ENCODE results near the gene PRRT1B. TPM values are rescaled to one million over a fixed set of nuclear protein-coding genes. Genes with fewer than 3 reads are reported as not detected.

The PRRT1B gene
- total and polyA plus RNA-seq, 2 experiments from 2014 or later, result 0.24 TPM; not detected in 1

DNA sequence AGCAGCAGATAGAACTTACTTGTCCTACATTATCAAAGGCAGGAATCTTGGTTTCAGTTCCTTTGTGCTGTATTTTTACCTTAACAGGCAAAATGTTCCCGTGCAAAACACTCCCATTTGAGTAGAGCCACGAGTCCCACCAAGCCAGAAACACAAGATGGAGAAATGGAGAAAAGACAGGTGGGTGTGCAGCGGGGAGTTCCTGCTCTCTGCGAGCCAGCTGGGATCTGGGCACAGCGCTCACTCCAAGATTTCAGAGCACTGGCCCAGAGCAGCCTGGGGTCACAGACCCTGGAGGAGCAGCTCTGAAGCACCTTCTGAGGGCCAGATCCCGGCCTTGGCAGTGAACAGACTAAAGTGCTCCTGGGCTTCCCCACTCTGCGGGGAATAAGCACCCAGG is 17.1 kb upstream of the PRRT1B start:
- Histone ChIP-seq H2AFZ (no peak overlapping the region), H3K27me3 (ENCODE audit: insufficient read depth) (no peaks in the 10 kb centered on the region), H3F3A (replicated peaks; ENCODE audit: low read depth) (0 out of 2 replicates have a peak, but pooled peaks cover 7% of the 10 kb centered on the region), H4K20me1 (replicated peaks; ENCODE audit: insufficient read depth) (no peaks in the 10 kb centered on the region; the same call in 1 of the 2 replicates), H3K4me1 (ENCODE audit: insufficient read depth) (0 out of 2 replicates have a peak, but pooled peaks cover 4% of the 10 kb centered on the region), H3K4me2 (no peak overlapping the region), H3K36me3 (ENCODE audit: insufficient read depth) (peaks cover 10% of the 10 kb centered on the region; the same call in 1 of the 2 replicates), H3K4me3 (no peak overlapping the region), H3K9me2 (ENCODE audit: insufficient read depth) (no peaks in the 10 kb centered on the region), H3K79me2 (replicated peaks; ENCODE audit: insufficient read depth) (peaks cover 6% of the 10 kb centered on the region; the same call in 1 of the 2 replicates), H3K27ac (ENCODE audit: low read depth) (no peak overlapping the region)
- no peak for ATAC-seq
- peaks cover 9% of the 10 kb centered on the region for H3K27me3 Mint-ChIP-seq (ENCODE audit: insufficient read depth, low read depth, poor library complexity)
- no peak overlapping the region for H3K27ac Mint-ChIP-seq
- no peak overlapping the region; the same call in 2 of the 3 replicates for H3K4me3 Mint-ChIP-seq
- H3K9me3 Mint-ChIP-seq, result no peaks in the 10 kb centered on the region
- no peak for DNase-seq (ENCODE audit: low spot score)
- peaks cover 64% of the 10 kb centered on the region for H3K36me3 Mint-ChIP-seq (ENCODE audit: low read depth)
- peaks cover 6% of the 10 kb centered on the region; the same call in 2 of the 3 replicates for H3K4me1 Mint-ChIP-seq
- TF ChIP-seq EZH2phosphoT487 (IDR thresholded peaks at IDR 0.05; ENCODE audit: unreplicated experiment) (no peak), JUNB (IDR thresholded peaks at IDR 0.05; ENCODE audit: unreplicated experiment) (no peak), REST (IDR thresholded peaks at IDR 0.05; ENCODE audit: unreplicated experiment) (no peak), CREB1 (CRISPR knock-in tag; IDR thresholded peaks at IDR 0.05; ENCODE audit: low read depth) (no peak), CTCF (conservative IDR thresholded peaks at IDR 0.05; ENCODE audit: low read depth in 2 of 2) (no peak), ZNF114 (CRISPR knock-in tag; IDR thresholded peaks at IDR 0.05) (no peak), ZNF462 (CRISPR knock-in tag; IDR thresholded peaks at IDR 0.05) (no peak), STAT1 (IDR thresholded peaks at IDR 0.05; ENCODE audit: unreplicated experiment) (no peak), NANOG (IDR thresholded peaks at IDR 0.05; ENCODE audit: borderline replicate concordance) (no peak), POLR2AphosphoS5 (IDR thresholded peaks at IDR 0.05; ENCODE audit: low read depth) (no peak), ZNF331 (CRISPR knock-in tag; IDR thresholded peaks at IDR 0.05; ENCODE audit: low read depth) (no peak), EZH2 (IDR thresholded peaks at IDR 0.05; ENCODE audit: low read depth, unreplicated experiment) (no peak)
- TF ChIP-seq, protein P1, sequence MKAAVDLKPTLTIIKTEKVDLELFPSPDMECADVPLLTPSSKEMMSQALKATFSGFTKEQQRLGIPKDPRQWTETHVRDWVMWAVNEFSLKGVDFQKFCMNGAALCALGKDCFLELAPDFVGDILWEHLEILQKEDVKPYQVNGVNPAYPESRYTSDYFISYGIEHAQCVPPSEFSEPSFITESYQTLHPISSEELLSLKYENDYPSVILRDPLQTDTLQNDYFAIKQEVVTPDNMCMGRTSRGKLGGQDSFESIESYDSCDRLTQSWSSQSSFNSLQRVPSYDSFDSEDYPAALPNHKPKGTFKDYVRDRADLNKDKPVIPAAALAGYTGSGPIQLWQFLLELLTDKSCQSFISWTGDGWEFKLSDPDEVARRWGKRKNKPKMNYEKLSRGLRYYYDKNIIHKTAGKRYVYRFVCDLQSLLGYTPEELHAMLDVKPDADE (IDR thresholded peaks at IDR 0.05), result no peak

Measured in GM23338 (cell line).